Activated naive CD4-positive, alpha-beta T cell treated with anti-CD3 and anti-CD28 coated beads, Interleukin-2, amount 50 U/mL, for 72 hours (primary cell): ENCODE data around the gene EIF5AL1. TPM values are rescaled to one million over a fixed set of nuclear protein-coding genes. Genes with fewer than 3 reads are reported as not detected.
"Not testable (repeated sequence)": the region's sequence is repeated elsewhere in the genome, so short reads cannot be mapped to it uniquely, and the experiment has no call there.

Source experiments
- ATAC-seq, 2 donors: fragments of 150-1000 bp; cut with Tn5 transposase; 2 replicates each; pipeline ENCODE4 v1.10.0; 2021; ENCODE audit warnings: mild to moderate bottlenecking in 2 of 2, moderate library complexity in 2 of 2
- DNase-seq, 2 donors: peaks; one replicate each; pipeline ENCODE4 v3.0.0; 2021 to 2022; ENCODE audit warnings: low spot score in 2 of 2
- H3K27ac Mint-ChIP-seq, 2 donors: one replicate each; pipeline ENCODE4 v1.8.0; 2022; ENCODE audit warnings: mild to moderate bottlenecking in 2 of 2, mixed read lengths in 2 of 2
- H3K36me3 Mint-ChIP-seq, 2 donors: one replicate each; pipeline ENCODE4 v1.8.0; 2022; ENCODE audit warnings: mixed read lengths in 2 of 2
- H3K9me3 Mint-ChIP-seq, 2 donors: one replicate each; pipeline ENCODE4 v1.8.0; 2022; ENCODE audit warnings: mixed read lengths in 2 of 2
- total RNA-seq, 2 donors: library from RNA; stranded (reverse); gene quantifications; one replicate each; pipeline ENCODE4 v1.2.3, GENCODE V29; 2022

EIF5AL1 gene
- total RNA-seq, 2 donors from 2014 or later = 0.07 to 0.16 TPM

GRCh38 chr10:79528261-79528660 is 15.9 kb downstream of the EIF5AL1 start:
- not testable (repeated sequence) for H3K36me3 Mint-ChIP-seq, ATAC-seq, H3K27ac Mint-ChIP-seq, H3K9me3 Mint-ChIP-seq, DNase-seq

- H3K36me3 Mint-ChIP-seq, ATAC-seq, H3K27ac Mint-ChIP-seq, DNase-seq, H3K9me3 Mint-ChIP-seq: not testable (repeated sequence)
These were observed 21.0 kb downstream of the EIF5AL1 start for GRCh38 chr10:79533142-79533902.

GRCh38 chr10:79533903-79534175 is 21.5 kb downstream of the EIF5AL1 start:
- H3K9me3 Mint-ChIP-seq, H3K36me3 Mint-ChIP-seq, DNase-seq, H3K27ac Mint-ChIP-seq, ATAC-seq: not testable (repeated sequence)

- DNase-seq, H3K27ac Mint-ChIP-seq, ATAC-seq, H3K9me3 Mint-ChIP-seq, H3K36me3 Mint-ChIP-seq: not testable (repeated sequence)
These were observed 26.0 kb downstream of the EIF5AL1 start for GRCh38 chr10:79538311-79538710.

GRCh38 chr10:79540930-79541329 is 28.6 kb downstream of the EIF5AL1 start:
- not testable (repeated sequence) for H3K36me3 Mint-ChIP-seq, H3K9me3 Mint-ChIP-seq, H3K27ac Mint-ChIP-seq, DNase-seq
- peak; percentile 78 to 96 for ATAC-seq

- no peak overlapping the region for H3K27ac Mint-ChIP-seq
- peaks cover 5 to 18% of the 10 kb centered on the region in 2 donors for H3K9me3 Mint-ChIP-seq
- peaks cover 7 to 22% of the 10 kb centered on the region in 2 donors for H3K36me3 Mint-ChIP-seq
- no peak for DNase-seq
- ATAC-seq = no peak
These were observed 30.3 kb downstream of the EIF5AL1 start for GRCh38 chr10:79542626-79543025.

- not testable (repeated sequence) for ATAC-seq, DNase-seq, H3K27ac Mint-ChIP-seq
- Mint-ChIP-seq H3K9me3 (peaks cover 5 to 18% of the 10 kb centered on the region in 2 donors), H3K36me3 (peaks cover 7 to 22% of the 10 kb centered on the region in 2 donors)
These were observed 32.1 kb downstream of the EIF5AL1 start for GRCh38 chr10:79544408-79544807.

GRCh38 chr10:79544926-79545659 is 32.8 kb downstream of the EIF5AL1 start:
- peaks cover 5 to 18% of the 10 kb centered on the region in 2 donors for H3K9me3 Mint-ChIP-seq

GRCh38 chr10:79547128-79547527 is 34.8 kb downstream of the EIF5AL1 start:
- Mint-ChIP-seq H3K27ac (peak overlapping the region in 1 of 2 donors; percentile 24), H3K36me3 (peaks cover 7 to 22% of the 10 kb centered on the region in 2 donors), H3K9me3 (peaks cover 5 to 18% of the 10 kb centered on the region in 2 donors)
- ATAC-seq, DNase-seq: not testable (repeated sequence)

More at GRCh38 chr10:79544926-79545659, 32.8 kb downstream of the EIF5AL1 start:
- DNase-seq, H3K27ac Mint-ChIP-seq, ATAC-seq: not testable (repeated sequence)
- H3K36me3 Mint-ChIP-seq = peaks cover 7 to 22% of the 10 kb centered on the region in 2 donors

- Mint-ChIP-seq H3K27ac (peak overlapping the region; percentile 50 to 53), H3K9me3 (peaks cover 5 to 18% of the 10 kb centered on the region in 2 donors), H3K36me3 (peaks cover 7 to 22% of the 10 kb centered on the region in 2 donors)
- no peak for DNase-seq
- peak in 1 of 2 donors; percentile 82 for ATAC-seq
These were observed 35.6 kb downstream of the EIF5AL1 start for GRCh38 chr10:79547973-79548372.

- no peak overlapping the region for H3K27ac Mint-ChIP-seq
- no peaks in the 10 kb centered on the region for H3K9me3 Mint-ChIP-seq
- peaks cover 0 to under 1% of the 10 kb centered on the region in 2 donors for H3K36me3 Mint-ChIP-seq
- DNase-seq = no peak
- ATAC-seq = no peak
These were observed 39.8 kb downstream of the EIF5AL1 start for GRCh38 chr10:79552143-79552542.

- no peaks in the 10 kb centered on the region for H3K36me3 Mint-ChIP-seq
- H3K9me3 Mint-ChIP-seq = no peaks in the 10 kb centered on the region
- no peak for ATAC-seq
- no peak for DNase-seq
- no peak overlapping the region for H3K27ac Mint-ChIP-seq
These were observed 43.3 kb downstream of the EIF5AL1 start for GRCh38 chr10:79555354-79556309.

- ATAC-seq, H3K9me3 Mint-ChIP-seq, H3K36me3 Mint-ChIP-seq, DNase-seq, H3K27ac Mint-ChIP-seq: not testable (repeated sequence)
These were observed 44.6 kb downstream of the EIF5AL1 start for GRCh38 chr10:79556961-79557360.

- no peaks in the 10 kb centered on the region for H3K9me3 Mint-ChIP-seq
- H3K27ac Mint-ChIP-seq = no peak overlapping the region
- no peak for ATAC-seq
- H3K36me3 Mint-ChIP-seq = no peaks in the 10 kb centered on the region
- no peak for DNase-seq
These were observed 47.4 kb downstream of the EIF5AL1 start for GRCh38 chr10:79559726-79560125.

- Mint-ChIP-seq H3K36me3 (no peaks in the 10 kb centered on the region), H3K27ac (no peak within 1 kb of the TSS), H3K9me3 (no peaks in the 10 kb centered on the region)
- ATAC-seq (no peak), DNase-seq (no peak)
These were observed 47.9 kb downstream of the EIF5AL1 start, which contains the start of gene SFTPA2 for GRCh38 chr10:79560160-79560709. TSS of gene SFTPA2 (minus strand) at chr10:79560407. CDS start at chr10:79559483, 924 bp downstream.

- H3K9me3 Mint-ChIP-seq = no peaks in the 10 kb centered on the region
- no peak for ATAC-seq
- H3K27ac Mint-ChIP-seq = no peak overlapping the region
- no peaks in the 10 kb centered on the region for H3K36me3 Mint-ChIP-seq
- DNase-seq = no peak
These were observed 48.9 kb downstream of the EIF5AL1 start for GRCh38 chr10:79561257-79561656.
